Measurements from ENCODE around the gene SLC17A2.
A peak's percentile ranks its signal among the peaks of the same experiment; 100 is the strongest.
"Not testable (repeated sequence)": the region's sequence is repeated elsewhere in the genome, so short reads cannot be mapped to it uniquely, and the experiment has no call there.

SLC17A2 gene

GRCh38 chr6:25959890-25960536, 29.5 kb upstream of the SLC17A2 start:
- Mint-ChIP-seq H3K36me3 (peaks cover 4% of the 10 kb centered on the region), H3K4me3 (peak overlapping the region; percentile 21)

GRCh38 chr6:25958700-25959162, 28.2 kb upstream of the SLC17A2 start:
- peaks cover 53% of the 10 kb centered on the region for H3K4me1 Mint-ChIP-seq
- no peaks in the 10 kb centered on the region for H3K27me3 Mint-ChIP-seq
- H3K36me3 Mint-ChIP-seq, result peaks cover 4% of the 10 kb centered on the region
- H3K9me3 Mint-ChIP-seq, result no peaks in the 10 kb centered on the region
- H3K4me3 Mint-ChIP-seq, result peak overlapping the region; percentile 67
- no peak overlapping the region for H3K27ac Mint-ChIP-seq

More at GRCh38 chr6:25959890-25960536, 29.5 kb upstream of the SLC17A2 start:
- Mint-ChIP-seq H3K9me3 (no peaks in the 10 kb centered on the region), H3K27me3 (no peaks in the 10 kb centered on the region), H3K27ac (peak overlapping the region; percentile 75), H3K4me1 (peaks cover 66% of the 10 kb centered on the region)

DNA sequence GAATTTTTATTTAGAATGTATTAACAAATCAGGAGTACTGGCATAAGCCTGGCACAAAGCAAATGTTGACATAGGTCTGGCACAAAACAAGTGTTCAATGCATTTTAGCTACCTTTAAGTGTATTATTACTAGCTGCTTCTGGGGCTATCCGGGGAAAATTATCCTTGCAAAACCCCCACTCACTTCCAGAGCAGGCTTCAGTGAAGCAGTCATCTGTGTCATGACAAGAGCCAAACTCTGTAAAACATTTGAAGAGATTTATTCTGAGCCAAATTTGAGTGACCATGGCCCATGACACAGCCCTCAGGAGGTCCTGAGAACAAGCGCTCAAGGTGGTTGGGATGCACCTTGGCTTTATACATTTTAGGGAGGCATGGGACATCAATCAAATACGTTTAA, 25.7 kb upstream of the SLC17A2 start:
- no peaks in the 10 kb centered on the region for H3K9me3 Mint-ChIP-seq
- H3K4me1 Mint-ChIP-seq, result peaks cover 32% of the 10 kb centered on the region
- peaks cover 4% of the 10 kb centered on the region for H3K36me3 Mint-ChIP-seq
- H3K4me3 Mint-ChIP-seq, result no peak overlapping the region
- peaks cover 1% of the 10 kb centered on the region for H3K27me3 Mint-ChIP-seq
- no peak overlapping the region for H3K27ac Mint-ChIP-seq

DNA sequence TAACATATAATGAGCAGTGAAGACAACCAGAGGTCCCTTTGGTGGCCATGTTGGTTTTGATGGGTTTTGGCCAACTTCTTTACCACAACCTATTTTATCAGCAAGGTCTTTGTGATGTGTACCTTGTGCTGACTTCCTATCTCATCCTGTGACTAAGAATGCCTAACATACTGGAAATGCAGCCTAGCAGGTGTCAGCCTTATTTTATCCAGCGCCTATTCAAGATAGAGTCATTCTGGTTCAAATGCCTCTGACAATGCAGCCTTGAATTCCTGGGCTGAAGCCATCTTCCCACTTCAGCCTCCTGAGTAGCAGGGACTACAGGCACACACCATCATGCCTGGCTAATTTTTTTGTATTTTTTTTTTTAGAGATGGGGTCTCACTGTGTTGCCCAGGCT, 24.3 kb upstream of the SLC17A2 start:
- H3K4me1 Mint-ChIP-seq, result peaks cover 18% of the 10 kb centered on the region
- H3K9me3 Mint-ChIP-seq, result peaks cover 7% of the 10 kb centered on the region
- H3K4me3 Mint-ChIP-seq, result no peak overlapping the region
- no peak overlapping the region for H3K27ac Mint-ChIP-seq
- H3K27me3 Mint-ChIP-seq, result peaks cover 5% of the 10 kb centered on the region
- peaks cover 7% of the 10 kb centered on the region for H3K36me3 Mint-ChIP-seq

GRCh38 chr6:25953733-25954132, 23.2 kb upstream of the SLC17A2 start:
- no peak overlapping the region for H3K27ac Mint-ChIP-seq
- H3K4me3 Mint-ChIP-seq, result no peak overlapping the region
- peaks cover 5% of the 10 kb centered on the region for H3K27me3 Mint-ChIP-seq
- peaks cover 2% of the 10 kb centered on the region for H3K36me3 Mint-ChIP-seq
- H3K9me3 Mint-ChIP-seq, result peaks cover 7% of the 10 kb centered on the region
- H3K4me1 Mint-ChIP-seq, result peaks cover 7% of the 10 kb centered on the region

GRCh38 chr6:25952535-25952934, 22.0 kb upstream of the SLC17A2 start:
- Mint-ChIP-seq H3K4me3 (no peak overlapping the region), H3K4me1 (no peaks in the 10 kb centered on the region), H3K27me3 (peaks cover 5% of the 10 kb centered on the region), H3K27ac (no peak overlapping the region), H3K36me3 (peaks cover 2% of the 10 kb centered on the region), H3K9me3 (peaks cover 7% of the 10 kb centered on the region)

- Mint-ChIP-seq H3K4me3 (no peak overlapping the region), H3K4me1 (peaks cover 8% of the 10 kb centered on the region), H3K27ac (no peak overlapping the region), H3K27me3 (peaks cover 5% of the 10 kb centered on the region), H3K36me3 (peaks cover 2% of the 10 kb centered on the region), H3K9me3 (peaks cover 7% of the 10 kb centered on the region)
These were observed 21.0 kb upstream of the SLC17A2 start for GRCh38 chr6:25951296-25952032.

- Mint-ChIP-seq H3K9me3 (peaks cover 7% of the 10 kb centered on the region), H3K27me3 (peaks cover 5% of the 10 kb centered on the region), H3K27ac (peak overlapping the region; percentile 69), H3K36me3 (peaks cover 2% of the 10 kb centered on the region), H3K4me3 (no peak overlapping the region), H3K4me1 (peaks cover 9% of the 10 kb centered on the region)
These were observed 19.8 kb upstream of the SLC17A2 start for GRCh38 chr6:25950297-25950696.

GRCh38 chr6:25949695-25950094, 19.2 kb upstream of the SLC17A2 start:
- Mint-ChIP-seq H3K27ac (no peak overlapping the region), H3K4me1 (peaks cover 9% of the 10 kb centered on the region), H3K27me3 (peaks cover 5% of the 10 kb centered on the region), H3K9me3 (peaks cover 7% of the 10 kb centered on the region), H3K4me3 (no peak overlapping the region), H3K36me3 (peaks cover 2% of the 10 kb centered on the region)

DNA sequence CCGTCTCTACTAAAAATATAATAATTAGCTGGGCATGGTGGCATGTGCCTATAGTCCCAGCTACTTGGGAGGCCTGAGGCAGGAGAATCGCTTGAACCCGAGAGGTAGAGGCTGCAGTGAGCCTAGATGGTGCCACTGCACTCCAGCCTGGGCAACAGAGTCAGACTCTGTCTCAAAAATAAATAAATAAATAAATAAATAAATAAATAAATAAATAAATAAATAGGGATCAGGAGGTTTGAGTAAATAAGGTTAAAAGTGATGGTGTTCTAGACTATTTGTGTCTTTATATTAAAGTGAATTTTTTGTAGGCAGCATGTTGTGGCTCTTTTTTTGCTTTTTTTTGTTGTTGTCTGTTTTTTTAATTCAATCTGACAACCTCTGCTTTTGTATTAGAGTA, 17.0 kb upstream of the SLC17A2 start:
- not testable (repeated sequence) for H3K27me3 Mint-ChIP-seq, H3K4me1 Mint-ChIP-seq, H3K9me3 Mint-ChIP-seq, H3K27ac Mint-ChIP-seq, H3K4me3 Mint-ChIP-seq, H3K36me3 Mint-ChIP-seq

DNA sequence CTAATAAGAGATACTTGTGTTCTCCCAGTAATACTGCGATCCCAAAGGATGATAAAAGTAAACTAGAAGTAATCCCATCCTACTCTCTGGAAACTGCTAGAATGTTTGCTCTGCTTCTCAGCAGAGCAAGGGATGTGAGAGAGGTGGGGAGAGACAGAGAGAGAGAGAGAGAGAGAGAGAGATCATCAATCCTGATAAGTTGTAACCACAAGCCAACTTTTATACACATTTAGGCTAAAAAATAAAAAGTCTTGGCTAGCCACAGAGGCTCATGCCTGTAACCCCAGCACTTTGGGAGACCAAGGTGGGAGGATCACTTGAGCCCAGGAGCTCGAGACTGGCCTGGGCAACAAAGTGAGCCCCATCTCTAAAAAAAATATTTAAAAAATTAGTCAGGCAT, 16.1 kb upstream of the SLC17A2 start:
- peaks cover 4% of the 10 kb centered on the region for H3K27me3 Mint-ChIP-seq
- peaks cover 9% of the 10 kb centered on the region for H3K4me1 Mint-ChIP-seq
- H3K4me3 Mint-ChIP-seq, result no peak overlapping the region
- peaks cover 2% of the 10 kb centered on the region for H3K36me3 Mint-ChIP-seq
- peaks cover 7% of the 10 kb centered on the region for H3K9me3 Mint-ChIP-seq
- H3K27ac Mint-ChIP-seq, result peak overlapping the region; percentile 6

DNA sequence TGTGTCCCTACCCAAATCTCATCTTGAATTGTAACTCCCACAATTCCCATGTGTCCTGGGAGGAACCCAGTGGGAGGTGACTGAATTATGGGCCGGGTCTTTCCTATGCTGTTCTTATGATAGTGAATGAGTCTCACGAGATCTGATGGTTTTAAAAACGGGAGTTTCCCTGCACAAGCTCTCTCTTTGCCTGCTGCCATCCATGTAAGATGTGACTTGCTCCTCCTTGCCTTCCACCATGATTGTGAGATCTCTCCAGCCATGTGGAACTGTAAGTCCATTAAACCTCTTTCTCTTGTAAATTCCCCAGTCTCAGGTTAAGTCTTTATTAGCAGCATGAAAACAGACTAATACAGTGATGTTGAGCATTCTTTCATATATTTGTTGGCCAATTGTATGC, 15.2 kb upstream of the SLC17A2 start:
- H3K27ac Mint-ChIP-seq, H3K4me1 Mint-ChIP-seq: not testable (repeated sequence)

DNA sequence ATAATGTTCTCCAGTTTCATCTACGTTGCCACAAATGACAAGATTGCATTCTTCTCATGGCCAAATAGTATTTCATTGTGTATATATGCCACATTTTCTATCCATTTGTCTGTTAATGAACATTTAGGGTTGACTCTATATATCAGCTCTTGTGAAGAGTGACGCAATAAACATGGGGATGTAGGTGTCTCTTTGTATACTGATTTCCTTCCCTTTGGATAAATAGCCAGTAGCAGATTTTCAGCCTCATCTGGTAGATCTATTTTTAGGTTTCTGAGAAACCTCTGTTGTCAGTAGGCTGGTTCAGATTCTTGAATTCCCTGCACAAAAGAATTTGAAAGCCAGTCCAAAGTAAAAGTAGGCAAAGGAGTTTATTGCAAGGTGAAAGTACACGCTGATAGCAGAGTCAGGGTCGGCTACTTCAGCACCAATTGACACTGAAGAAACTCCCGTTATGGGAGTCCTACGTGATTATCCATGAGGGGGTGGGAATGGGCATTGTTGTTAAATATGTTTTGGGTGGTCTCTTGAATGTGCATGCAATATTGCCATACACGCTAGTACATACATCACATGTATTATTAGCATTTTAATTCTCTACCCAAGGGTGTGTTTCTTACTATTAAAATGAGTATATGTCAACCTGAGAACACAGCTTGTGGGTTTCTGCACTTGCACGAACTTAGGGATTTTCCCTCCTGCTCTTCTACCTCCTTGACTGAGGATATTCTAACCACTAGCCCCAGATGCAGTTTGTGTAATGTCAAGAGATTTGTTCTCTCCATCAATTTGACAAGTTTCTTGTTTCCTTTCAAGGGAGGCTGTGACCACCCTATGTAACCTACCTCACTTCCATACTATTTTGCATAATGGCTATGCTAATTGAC, 14.4 kb upstream of the SLC17A2 start:
- Mint-ChIP-seq H3K4me3 (no peak overlapping the region), H3K9me3 (peaks cover 2% of the 10 kb centered on the region), H3K27ac (no peak overlapping the region), H3K4me1 (peaks cover 9% of the 10 kb centered on the region), H3K27me3 (no peaks in the 10 kb centered on the region), H3K36me3 (no peaks in the 10 kb centered on the region)

More for the DNA sequence above, 15.2 kb upstream of the SLC17A2 start:
- not testable (repeated sequence) for H3K9me3 Mint-ChIP-seq, H3K4me3 Mint-ChIP-seq, H3K36me3 Mint-ChIP-seq, H3K27me3 Mint-ChIP-seq

GRCh38 chr6:25943887-25944286, 13.4 kb upstream of the SLC17A2 start:
- Mint-ChIP-seq H3K4me3 (no peak overlapping the region), H3K27ac (no peak overlapping the region), H3K4me1 (peaks cover 9% of the 10 kb centered on the region), H3K36me3 (no peaks in the 10 kb centered on the region), H3K9me3 (no peaks in the 10 kb centered on the region), H3K27me3 (no peaks in the 10 kb centered on the region)

DNA sequence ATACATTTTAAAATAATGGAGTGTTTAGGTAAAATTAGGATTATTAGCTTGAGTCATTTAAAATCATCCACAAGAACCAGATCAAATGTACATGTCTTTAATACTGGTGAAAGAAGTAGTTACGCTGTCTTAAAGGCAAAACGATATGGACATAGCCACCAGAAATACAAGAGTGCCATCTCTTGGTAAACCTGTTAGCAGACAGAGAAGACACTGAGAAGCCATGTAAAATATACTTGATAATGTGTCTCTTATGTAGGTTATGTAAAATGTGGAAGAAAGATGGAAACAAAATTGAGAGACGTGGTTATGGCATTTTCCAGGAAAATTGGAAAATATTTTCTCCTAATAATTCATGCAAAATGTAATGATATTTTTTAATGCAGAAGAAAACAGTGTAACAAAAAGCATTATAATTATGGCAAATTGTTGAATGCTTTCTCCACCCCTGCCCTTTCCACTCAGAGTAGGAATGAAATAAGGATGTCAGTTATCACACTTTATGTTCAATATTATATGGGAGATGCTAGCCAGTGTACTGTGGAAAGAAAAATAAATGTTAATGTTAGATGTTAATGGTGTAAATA, 12.2 kb upstream of the SLC17A2 start:
- no peak overlapping the region for H3K4me3 Mint-ChIP-seq
- no peaks in the 10 kb centered on the region for H3K27me3 Mint-ChIP-seq
- no peak overlapping the region for H3K27ac Mint-ChIP-seq
- H3K4me1 Mint-ChIP-seq, result peaks cover 9% of the 10 kb centered on the region
- H3K9me3 Mint-ChIP-seq, result no peaks in the 10 kb centered on the region
- H3K36me3 Mint-ChIP-seq, result no peaks in the 10 kb centered on the region
